H1 (cell line): Measurements from ENCODE around the gene SZT2. TPM values are rescaled to one million over a fixed set of nuclear protein-coding genes. Genes with fewer than 3 reads are reported as not detected.

ENCODE experiments used
- CTCF ChIA-PET: fragments of 300-600 bp; sonication (Branson Sonifier 250); formaldehyde crosslinking; loops from one replicate; lab custom pipeline; 2021; ENCODE audit not compliant: partially characterized antibody; lab: Charles Lee
- POLR2A ChIA-PET: fragments of 300-600 bp; sonication (Branson Sonifier 250); formaldehyde crosslinking; loops from one replicate; lab custom pipeline; 2021; ENCODE audit warnings: inconsistent platforms; ENCODE audit not compliant: partially characterized antibody; lab: Charles Lee
- DNase-seq, 2 experiments: peaks; one replicate each; pipeline versions ENCODE4 v3.0.0 to v3.0.0-alpha.2; 2010 to 2022; ENCODE audit warnings: low spot score in 2 of 2, low read depth in 1 of 2, mixed read lengths in 1 of 2
- FAIRE-seq: peaks from 2 replicates; lab custom pipeline; 2011; peaks lifted over from hg19 to GRCh38; lab: Jason Lieb, UNC
- H2AFZ ChIP-seq: 2 replicates; pipeline ENCODE4 v1.8.1; 2012; ENCODE audit warnings: low read length, inconsistent platforms
- H2AK5ac ChIP-seq: 2 replicates; pipeline ENCODE4 v1.6.1; 2013; ENCODE audit warnings: low read depth, low read length
- H2BK120ac ChIP-seq: replicated peaks from 2 replicates; pipeline ENCODE3; 2013; ENCODE audit warnings: low read depth, low read length, inconsistent platforms
- H2BK12ac ChIP-seq: 2 replicates; pipeline ENCODE4 v1.6.1; 2013; ENCODE audit warnings: low read depth, low read length
- H2BK15ac ChIP-seq: 2 replicates; pipeline ENCODE4 v1.6.1; 2013; ENCODE audit warnings: low read length
- H2BK20ac ChIP-seq: 2 replicates; pipeline ENCODE4 v1.6.1; 2013; ENCODE audit warnings: low read length
- H2BK5ac ChIP-seq: 2 replicates; pipeline ENCODE4 v1.6.1; 2013; ENCODE audit warnings: low read depth, low read length
- H3K14ac ChIP-seq: 2 replicates; pipeline ENCODE4 v1.6.1; 2013; ENCODE audit warnings: inconsistent platforms; ENCODE audit not compliant: insufficient read length
- H3K18ac ChIP-seq: 2 replicates; pipeline ENCODE4 v1.6.1; 2013; ENCODE audit warnings: low read length; ENCODE audit errors: extremely low read depth
- H3K23ac ChIP-seq: 2 replicates; pipeline ENCODE4 v1.6.1; 2013; ENCODE audit warnings: inconsistent platforms; ENCODE audit not compliant: insufficient read length
- H3K23me2 ChIP-seq: 2 replicates; pipeline ENCODE4 v1.6.1; 2013; ENCODE audit warnings: low read depth, low read length
- H3K27ac ChIP-seq: 2 replicates; pipeline ENCODE4 v1.6.1; 2011; ENCODE audit warnings: low read depth, low read length, inconsistent platforms
- H3K27me3 ChIP-seq, 4 experiments: replicated peaks in 1 of 4; 1 replicate in 1 of 4; 2 replicates in 3 of 4; pipeline versions ENCODE4 v1.6.1 to v1.8.1; 2011 to 2013; ENCODE audit warnings: low read length in 3 of 4, mild to moderate bottlenecking in 3 of 4, inconsistent platforms in 2 of 4, mixed read lengths in 2 of 4, moderate library complexity in 1 of 4; ENCODE audit not compliant: control insufficient read depth in 3 of 4, insufficient read depth in 3 of 4; ENCODE audit errors: extremely low read depth in 1 of 4
- H3K36me3 ChIP-seq, 4 experiments: 2 replicates each; pipeline versions ENCODE4 v1.6.1 to v1.8.1; 2011 to 2013; ENCODE audit warnings: mild to moderate bottlenecking in 4 of 4, low read length in 3 of 4, moderate library complexity in 2 of 4, control low read depth in 1 of 4, inconsistent platforms in 1 of 4; ENCODE audit not compliant: insufficient read depth in 4 of 4, control insufficient read depth in 2 of 4
- H3K4ac ChIP-seq: replicated peaks from 2 replicates; pipeline ENCODE3; 2013; ENCODE audit warnings: low read length, low read depth, mixed read lengths, inconsistent platforms; ENCODE audit not compliant: insufficient read length
- H3K4me1 ChIP-seq, 4 experiments: replicated peaks in 1 of 4; 1 replicate in 1 of 4; 2 replicates in 3 of 4; pipeline versions ENCODE4 v1.6.1 to v1.8.1; 2011 to 2013; ENCODE audit warnings: low read length in 3 of 4, inconsistent platforms in 2 of 4, mixed read lengths in 1 of 4; ENCODE audit not compliant: insufficient read depth in 4 of 4, control insufficient read depth in 3 of 4
- H3K4me2 ChIP-seq, 2 experiments: 2 replicates each; pipeline versions ENCODE4 v1.6.1 to v1.8.1; 2011 to 2013; ENCODE audit warnings: low read depth in 2 of 2, low read length in 2 of 2, control low read depth in 1 of 2, inconsistent platforms in 1 of 2, mild to moderate bottlenecking in 1 of 2; ENCODE audit not compliant: insufficient read depth in 1 of 2
- H3K4me3 ChIP-seq, 4 experiments: fragments of 200-600, 300-600 bp in 1 of 4; sonication (generic), shearing (Covaris generic), sonication (Bioruptor Twin) in 1 of 4; 2 replicates each; pipeline versions ENCODE4 v1.5.1 to v1.8.1; 2011 to 2016; ENCODE audit warnings: low read length in 4 of 4, low read depth in 3 of 4, control low read depth in 2 of 4, inconsistent platforms in 2 of 4, mild to moderate bottlenecking in 2 of 4, mixed read lengths in 1 of 4, moderate library complexity in 1 of 4; ENCODE audit not compliant: insufficient read depth in 2 of 4; ENCODE audit errors: extremely low read depth in 1 of 4
- H3K56ac ChIP-seq: replicated peaks from 2 replicates; pipeline ENCODE3; 2013; ENCODE audit warnings: low read depth, mild to moderate bottlenecking, mixed read lengths, low read length, inconsistent platforms; ENCODE audit not compliant: insufficient read length
- H3K79me1 ChIP-seq: 2 replicates; pipeline ENCODE4 v1.6.1; 2013; ENCODE audit warnings: low read depth, low read length, control low read depth
- H3K79me2 ChIP-seq, 2 experiments: 2 replicates each; pipeline versions ENCODE4 v1.6.1 to v1.8.1; 2012 to 2013; ENCODE audit warnings: low read length in 2 of 2, mild to moderate bottlenecking in 2 of 2, inconsistent platforms in 1 of 2; ENCODE audit not compliant: insufficient read depth in 2 of 2, control insufficient read depth in 1 of 2
- H3K9ac ChIP-seq, 4 experiments: replicated peaks in 1 of 4; 1 replicate in 1 of 4; 2 replicates in 3 of 4; pipeline versions ENCODE4 v1.6.1 to v1.8.1; 2011 to 2013; ENCODE audit warnings: low read depth in 3 of 4, low read length in 3 of 4, control low read depth in 2 of 4, mild to moderate bottlenecking in 2 of 4, moderate library complexity in 2 of 4, inconsistent platforms in 1 of 4; ENCODE audit errors: extremely low read depth in 1 of 4
- H3K9me3 ChIP-seq, 2 experiments: 2 replicates each; pipeline versions ENCODE4 v1.6.1 to v1.8.1; 2012 to 2013; ENCODE audit warnings: mild to moderate bottlenecking in 2 of 2, moderate library complexity in 2 of 2, control low read depth in 1 of 2, inconsistent platforms in 1 of 2, low read depth in 1 of 2, low read length in 1 of 2, mixed read lengths in 1 of 2; ENCODE audit not compliant: insufficient read depth in 2 of 2
- H4K20me1 ChIP-seq, 2 experiments: replicated peaks in 1 of 2; 2 replicates each; pipeline versions ENCODE3 to v1.8.1; 2011 to 2013; ENCODE audit warnings: inconsistent platforms in 2 of 2, low read length in 2 of 2, mild to moderate bottlenecking in 1 of 2; ENCODE audit not compliant: insufficient read depth in 2 of 2, control insufficient read depth in 1 of 2
- H4K5ac ChIP-seq: 2 replicates; pipeline ENCODE4 v1.6.1; 2013; ENCODE audit warnings: low read length, low read depth, mixed read lengths, inconsistent platforms; ENCODE audit not compliant: insufficient read length
- H4K8ac ChIP-seq: 2 replicates; pipeline ENCODE4 v1.8.0; 2013; ENCODE audit warnings: mild to moderate bottlenecking, moderate library complexity, low read length, inconsistent platforms; ENCODE audit not compliant: insufficient read depth; ENCODE audit errors: extremely low read depth
- H4K91ac ChIP-seq: replicated peaks from 2 replicates; pipeline ENCODE3; 2013; ENCODE audit warnings: low read length, mixed read lengths, inconsistent platforms; ENCODE audit not compliant: insufficient read length
- HDAC2 ChIP-seq, 2 experiments: fragments of 300-600 bp in 1 of 2; sonication (generic) in 1 of 2; IDR thresholded peaks; 2 replicates each; pipeline ENCODE4 v1.6.1; 2011 to 2012; ENCODE audit warnings: low read depth in 2 of 2, low read length in 2 of 2, mild to moderate bottlenecking in 2 of 2, moderate library complexity in 2 of 2, borderline replicate concordance in 1 of 2, inconsistent platforms in 1 of 2
- KDM1A ChIP-seq: fragments of 200-600, 300-600 bp; sonication (generic); IDR thresholded peaks from 2 replicates; pipeline ENCODE4 v1.7.1; 2016; ENCODE audit warnings: mild to moderate bottlenecking, low read length, borderline replicate concordance
- WGBS, 2 experiments: shearing (Covaris generic) in 1 of 2; methylation state at CpG; one replicate each; pipeline versions ENCODE4 v1.1.6 to v1.1.7; 2013 to 2015; ENCODE audit warnings: low lambda C conversion rate in 2 of 2, mixed read lengths in 2 of 2, inconsistent platforms in 1 of 2, low coverage in 1 of 2, missing lambda C conversion rate in 1 of 2; ENCODE audit not compliant: insufficient replicate concordance in 2 of 2, insufficient coverage in 1 of 2, insufficient read length in 1 of 2; ENCODE audit errors: extremely low coverage in 1 of 2, missing lambda C conversion rate in 1 of 2; 5-methylcytosine and 5-hydroxymethylcytosine counted together
- polyA plus RNA-seq, 7 experiments: library from polyadenylated mRNA; depleted of rRNA in 3 of 7; stranded (reverse) in 5 of 7; unstranded in 2 of 7; fragments of >200 nt in 5 of 7; fragments of 200-250 nt in 2 of 7; gene quantifications; 1 replicate in 5 of 7; 2 replicates in 1 of 7; 4 replicates in 1 of 7; pipeline versions ENCODE4 v1.2.1 to v1.2.3, GENCODE V29; 2011 to 2013; ENCODE audit warnings: missing spikeins in 2 of 7, mixed read lengths in 2 of 7
- total RNA-seq: library from RNA; stranded (reverse); fragmentation: NEBNext Ultra II Directional; extraction: Animal tissue kit (Norgen Biotek cat#: 25700); gene quantifications from 2 replicates; pipeline ENCODE4 v1.2.1, GENCODE V29; 2021

Gene SZT2
- total and polyA plus RNA-seq, 2 of the 8 experiments (the other 6 are each of a cell fraction or from before 2014, with no cell fraction given), result 4.7 to 12.9 TPM

DNA sequence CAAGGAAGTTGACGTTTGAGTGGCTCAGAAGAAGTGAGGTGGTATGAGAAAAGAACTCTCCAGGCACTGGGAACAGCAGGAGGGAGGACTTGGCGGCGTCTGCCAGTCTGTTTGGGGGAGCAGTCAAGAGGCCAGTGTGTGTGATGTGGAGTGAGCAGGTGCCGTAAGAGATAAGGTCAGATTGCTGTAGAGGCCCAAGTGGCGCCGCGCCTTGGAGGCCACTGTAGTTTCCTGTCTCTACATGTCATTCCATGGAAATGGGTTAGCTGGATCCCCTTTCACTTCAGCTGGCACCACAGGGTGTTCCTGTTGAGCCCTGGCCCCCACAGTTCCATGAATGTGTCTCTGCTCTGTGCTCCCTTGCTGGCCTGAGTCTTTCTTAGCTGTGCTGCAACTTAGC, 105.5 kb downstream of the SZT2 start:
- H3K23ac ChIP-seq, result no peak overlapping the region
- peaks cover 2% of the 10 kb centered on the region; the same call in 1 of the 2 replicates for H3K23me2 ChIP-seq
- CTCF ChIA-PET, result no interaction called here
- H4K20me1 ChIP-seq, result no peaks in the 10 kb centered on the region
- H3K27me3 ChIP-seq, result no peaks in the 10 kb centered on the region
- peak overlapping the region; percentile 1 for H4K91ac ChIP-seq
- FAIRE-seq (no peak), DNase-seq (peak in 1 of 2 experiments; percentile 49)
- 0 out of 2 replicates have a peak overlapping the region, but pooled peaks have one; percentile 25 for H2BK15ac ChIP-seq
- H3K56ac ChIP-seq, result no peak overlapping the region
- no peak overlapping the region for H4K5ac ChIP-seq
- POLR2A ChIA-PET, result no interaction called here
- no peak overlapping the region for H3K4me3 ChIP-seq
- no peak overlapping the region for H2BK120ac ChIP-seq
- no peak overlapping the region for H2AFZ ChIP-seq
- peaks cover 4 to 5% of the 10 kb centered on the region in 2 experiments; a peak in 1 of 4 replicates for H3K9me3 ChIP-seq
- 0 out of 4 replicates have a peak overlapping the region, but pooled peaks have one; percentile 3 to 31 for H3K4me2 ChIP-seq
- no peak for TF ChIP-seq HDAC2 (IDR thresholded peaks at IDR 0.05; ENCODE audit: borderline replicate concordance in 1 of 2, low read depth in 2 of 2, low read length in 2 of 2)
- TF ChIP-seq KDM1A, result peak; percentile 75; the same call in 1 of the 2 replicates
- H2BK20ac ChIP-seq, result peak overlapping the region; percentile 40; the same call in 1 of the 2 replicates
- H2AK5ac ChIP-seq, result peak overlapping the region; percentile 91; the same call in 1 of the 2 replicates
- H3K79me1 ChIP-seq, result no peaks in the 10 kb centered on the region
- H3K36me3 ChIP-seq, result no peaks in the 10 kb centered on the region
- 0 out of 7 replicates have a peak overlapping the region, but pooled peaks of 1 of the 4 experiments have one; percentile 10 for H3K9ac ChIP-seq
- H3K14ac ChIP-seq, result no peak overlapping the region
- H3K27ac ChIP-seq, result no peak overlapping the region
- H3K4me1 ChIP-seq, result peaks cover 2 to 10% (median 5%) of the 10 kb centered on the region in 4 experiments; a peak in 6 of 7 replicates
- H3K4ac ChIP-seq, result no peak overlapping the region
- H2BK12ac ChIP-seq, result no peak overlapping the region; the same call in 1 of the 2 replicates
- H4K8ac ChIP-seq, result peak overlapping the region; percentile 51; the same call in 1 of the 2 replicates
- WGBS, 2 experiments, result 85% methylated on average over 7 of the region's 7 CpGs; no CpG with 5 or more reads in 1 of the 2 experiments
- no peaks in the 10 kb centered on the region for H3K79me2 ChIP-seq
- H2BK5ac ChIP-seq, result no peak overlapping the region
- no peak overlapping the region for H3K18ac ChIP-seq
